Measurements from ENCODE around the gene GLDC.

Gene GLDC

GRCh38 chr9:6498982-6499381, 146.5 kb downstream of the GLDC start:
- DNase-seq = no peak

GRCh38 chr9:6495466-6495865, 150.1 kb downstream of the GLDC start:
- no peak for DNase-seq

DNA sequence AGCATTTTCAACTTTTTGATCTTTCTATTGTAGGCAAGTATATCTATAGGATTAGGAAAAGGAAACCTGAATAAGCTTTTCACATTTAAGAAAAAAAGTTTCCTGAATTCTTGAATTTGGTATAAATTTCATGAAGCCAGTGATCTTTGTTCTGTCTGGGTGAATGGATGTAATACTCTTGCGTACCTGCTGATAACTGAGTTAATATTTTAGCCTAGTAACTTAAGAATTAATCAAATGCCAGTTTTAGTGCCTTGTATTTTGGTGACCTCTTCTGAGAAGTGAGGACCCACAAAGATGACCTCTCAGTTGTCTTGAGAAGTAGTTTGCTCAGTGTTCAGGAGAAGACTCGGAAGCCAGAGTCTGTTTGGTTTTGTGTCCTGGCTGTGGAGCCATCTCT, 154.7 kb downstream of the GLDC start:
- no peak for DNase-seq

GRCh38 chr9:6489099-6489498, 156.4 kb downstream of the GLDC start:
- no peak for DNase-seq

- DNase-seq = no peak
These were observed 157.1 kb downstream of the GLDC start for GRCh38 chr9:6488395-6488794.

DNA sequence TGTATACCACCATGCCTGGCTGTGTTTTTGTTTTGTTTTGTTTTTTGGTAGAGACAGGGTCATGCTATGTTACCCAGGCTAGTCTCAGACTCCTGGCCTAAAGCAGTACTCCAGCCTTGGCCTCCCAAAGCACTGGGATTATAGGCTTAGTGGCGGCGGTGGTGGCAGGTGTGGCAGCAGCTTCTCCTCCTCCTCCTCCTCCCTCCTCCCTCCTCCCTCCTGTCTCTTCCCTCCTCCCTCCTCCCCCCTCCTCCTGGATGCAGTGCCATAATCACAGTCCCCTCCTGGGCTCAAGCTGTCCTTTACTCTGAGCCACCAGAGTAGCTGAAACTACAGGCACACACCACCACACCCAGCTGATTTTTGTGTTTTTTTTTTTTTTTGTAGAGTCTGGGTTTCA, 161.3 kb downstream of the GLDC start:
- no peak for DNase-seq
